ENCODE results near the gene ADRA2C.

- no peak for TF ChIP-seq CTCF (IDR thresholded peaks at IDR 0.05)
- TF ChIP-seq POLR2A (IDR thresholded peaks at IDR 0.05) = no peak
Observed at GRCh38 chr4:3776166-3777032, 10.2 kb downstream of the ADRA2C start.

All from lower leg skin (tissue), 3 donors.